Stimulated activated naive CD4-positive, alpha-beta T cell (primary cell): Measurements from ENCODE around the gene PLIN5.
"Not testable (repeated sequence)": the region's sequence is repeated elsewhere in the genome, so short reads cannot be mapped to it uniquely, and the experiment has no call there.

Experiments
- DNase-seq, 6 experiments: peaks; one replicate each; lab custom pipeline; 2025; lab: John Stamatoyannopoulos, UW

Gene PLIN5

DNA sequence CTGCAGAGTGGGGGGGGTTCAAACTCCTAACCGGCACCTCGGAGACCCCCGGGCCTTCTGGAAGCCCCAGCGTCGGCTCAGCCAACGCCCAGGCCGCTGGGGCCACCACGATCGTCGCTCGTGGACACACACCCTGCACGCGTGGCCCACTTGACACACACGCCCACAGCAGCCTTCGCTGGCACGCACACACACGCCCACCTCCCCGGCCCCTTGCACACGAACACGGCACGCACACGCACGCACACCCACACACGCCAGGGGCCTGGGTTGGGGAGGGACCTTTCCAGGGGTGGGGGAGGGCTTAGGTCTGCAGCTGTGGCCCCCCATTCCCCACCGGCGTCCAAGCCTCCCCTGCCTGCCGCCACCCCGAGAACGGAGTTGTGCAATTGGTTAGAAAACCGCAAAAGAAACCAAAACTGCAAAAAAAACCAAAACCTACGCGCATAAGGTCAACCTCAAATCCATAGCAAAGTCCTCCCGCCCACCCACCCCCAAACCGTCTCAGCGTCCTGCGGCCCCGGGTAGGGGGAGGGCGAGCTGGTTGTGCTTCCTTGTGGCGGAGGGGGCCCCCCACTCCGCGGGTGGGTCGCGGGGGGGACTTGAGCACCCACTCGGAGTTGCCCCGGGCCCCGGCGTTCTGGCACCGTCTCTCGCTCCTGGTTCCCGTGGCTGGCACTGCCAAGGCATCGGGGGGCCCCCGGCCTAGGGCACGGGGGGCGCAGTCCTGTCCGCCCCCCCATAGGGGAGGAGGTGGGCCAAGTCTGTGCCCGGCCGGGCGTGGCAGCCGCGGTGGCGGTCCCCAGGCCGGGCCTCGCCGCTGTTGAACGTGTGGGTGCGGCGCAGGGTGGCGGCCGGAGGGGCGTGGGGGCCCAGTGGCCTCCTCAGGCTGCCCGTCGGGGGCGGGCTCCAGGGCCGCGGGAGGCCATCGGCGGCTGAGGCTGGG lies 8.1 kb upstream of the PLIN5 start:
- no peak for DNase-seq

DNA sequence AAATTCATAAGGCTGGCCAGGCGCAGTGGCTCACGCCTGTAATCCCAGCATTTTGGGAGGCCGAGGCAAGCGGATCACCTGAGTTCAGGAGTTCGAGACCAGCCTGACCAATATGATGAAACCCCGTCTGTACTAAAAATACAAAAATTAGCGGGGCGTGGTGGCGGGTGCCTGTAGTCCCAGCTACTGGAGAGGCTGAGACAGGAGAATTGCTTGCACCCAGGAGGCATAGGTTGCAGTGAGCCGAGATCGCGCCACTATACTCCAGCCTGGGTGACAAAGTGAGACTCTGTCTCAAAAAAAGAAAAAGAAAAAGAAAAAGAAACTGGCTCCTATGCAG lies 6.8 kb upstream of the PLIN5 start:
- not testable (repeated sequence) for DNase-seq

DNA sequence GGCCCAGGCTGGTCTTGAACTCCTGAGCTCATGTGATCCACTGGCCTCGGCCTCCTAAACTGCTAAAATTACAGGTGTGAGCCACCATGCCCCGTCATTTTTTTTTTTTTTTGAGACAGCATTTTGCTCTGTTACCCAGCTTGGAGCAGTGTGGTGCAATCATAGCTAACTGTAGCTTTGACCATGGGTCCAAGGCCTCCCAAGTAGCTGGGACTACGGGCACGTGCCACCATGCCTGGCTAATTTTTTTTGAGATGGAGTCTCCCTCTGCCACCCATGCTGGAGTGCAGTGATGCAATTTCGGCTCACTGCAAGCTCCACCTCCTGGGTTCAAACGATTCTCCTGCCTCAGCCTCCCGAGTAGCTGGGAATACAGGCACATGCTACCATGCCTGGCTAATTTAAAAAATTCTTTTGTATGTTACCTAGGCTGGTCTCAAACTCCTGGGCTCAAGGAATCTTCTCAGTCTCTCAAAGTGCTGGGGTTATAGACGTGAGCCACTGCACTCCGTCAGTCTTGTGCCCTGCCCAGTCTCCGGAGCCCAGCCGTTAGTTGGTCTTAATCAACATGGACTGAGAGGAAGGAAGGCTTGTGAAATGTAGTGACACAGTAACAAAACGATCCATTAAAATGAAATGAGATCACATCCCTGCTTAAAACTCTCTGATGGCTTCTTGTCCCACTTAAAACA lies 6.2 kb upstream of the PLIN5 start:
- DNase-seq = no peak

DNA sequence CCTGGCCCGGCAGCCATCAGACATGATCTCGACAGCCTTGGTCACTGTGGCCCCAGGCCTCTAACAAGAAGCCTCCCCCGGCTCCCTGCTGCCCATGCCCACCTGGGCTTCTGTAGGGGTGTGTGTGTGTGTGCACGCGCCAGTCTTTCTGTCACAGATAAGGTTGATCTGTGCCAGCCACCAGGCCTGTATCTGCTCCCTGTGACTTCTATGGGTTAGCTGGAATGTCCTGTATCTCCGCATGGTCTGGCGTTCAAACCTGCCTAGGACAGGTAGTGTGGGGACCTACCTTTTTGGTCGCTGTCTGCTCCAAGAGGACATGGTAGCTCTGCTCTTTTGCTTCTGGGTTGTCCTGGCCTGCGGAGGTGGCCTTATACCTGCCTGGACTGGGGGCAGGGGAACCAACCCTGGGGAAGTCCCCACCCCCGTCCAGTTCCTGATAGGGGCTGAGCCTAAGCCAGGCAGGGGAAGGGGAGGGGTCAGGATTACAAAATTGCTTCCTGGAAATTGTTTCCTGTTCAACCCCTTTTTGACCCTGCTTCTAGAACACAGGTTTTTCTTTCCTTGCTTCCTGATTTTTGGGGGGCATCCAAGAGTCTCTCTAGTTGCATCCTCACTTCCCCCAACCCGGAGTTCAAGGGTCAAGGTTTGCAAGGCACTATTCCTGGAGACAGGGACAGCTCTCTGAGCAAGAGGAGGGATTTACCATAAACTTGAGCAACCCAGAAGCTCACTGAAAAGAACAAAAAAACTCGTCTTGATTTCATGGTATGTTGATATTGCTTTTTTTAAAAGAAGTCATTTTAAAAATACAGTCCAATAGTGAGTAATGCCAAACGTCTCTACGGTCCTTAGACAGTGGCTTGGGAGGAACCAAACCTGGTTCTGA lies 4.9 kb upstream of the PLIN5 start, which contains the start of gene LRG1:
Gene LRG1 (minus strand): TSS at position 344 of the 889 bp plus-strand sequence. CDS start 23 bp downstream, at position 321.
- DNase-seq = no peak

DNA sequence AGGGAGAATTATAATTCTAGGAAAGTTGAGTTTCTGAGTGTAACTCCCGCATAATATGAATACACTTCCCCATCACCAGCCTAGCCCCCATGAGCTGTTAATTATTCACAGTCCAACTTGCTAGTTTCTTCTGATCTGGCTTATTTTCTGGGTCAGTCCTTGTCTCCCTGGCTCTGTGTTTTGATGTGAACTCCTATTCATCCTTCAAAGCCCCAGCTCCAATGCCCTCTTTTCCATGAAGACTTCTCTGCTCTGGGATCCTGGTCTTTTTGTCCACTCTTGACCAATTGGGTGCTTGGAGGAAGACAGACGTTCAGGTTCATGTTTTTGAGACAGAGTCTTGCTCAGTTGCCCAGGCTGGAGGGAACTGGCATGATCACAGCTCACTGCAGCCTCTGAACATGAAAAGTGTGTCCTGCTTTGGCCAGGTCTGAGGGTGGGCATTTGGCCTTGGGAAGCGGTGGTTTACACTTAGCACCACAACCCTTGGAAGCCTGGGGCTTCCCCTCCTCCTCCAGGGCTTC lies 4.2 kb upstream of the PLIN5 start:
- no peak for DNase-seq

DNA sequence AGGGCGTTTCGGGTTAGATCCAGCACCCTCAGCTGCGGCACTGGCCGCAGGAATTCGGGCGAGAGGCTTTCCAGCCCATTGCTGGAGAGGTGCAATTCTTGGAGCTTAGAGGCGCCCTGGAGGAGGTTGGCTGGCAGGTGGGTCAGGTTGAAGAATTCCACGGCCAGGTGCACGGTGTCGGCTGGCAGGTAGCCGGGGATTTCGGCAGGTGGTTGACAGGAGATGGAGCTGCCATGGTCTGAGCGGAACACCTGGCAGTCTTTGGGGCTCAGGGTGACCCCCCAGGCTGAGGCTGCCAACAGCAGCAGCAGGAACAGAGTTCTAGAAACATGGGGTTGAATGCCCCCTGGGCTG lies 3.6 kb upstream of the PLIN5 start:
- DNase-seq = no peak

DNA sequence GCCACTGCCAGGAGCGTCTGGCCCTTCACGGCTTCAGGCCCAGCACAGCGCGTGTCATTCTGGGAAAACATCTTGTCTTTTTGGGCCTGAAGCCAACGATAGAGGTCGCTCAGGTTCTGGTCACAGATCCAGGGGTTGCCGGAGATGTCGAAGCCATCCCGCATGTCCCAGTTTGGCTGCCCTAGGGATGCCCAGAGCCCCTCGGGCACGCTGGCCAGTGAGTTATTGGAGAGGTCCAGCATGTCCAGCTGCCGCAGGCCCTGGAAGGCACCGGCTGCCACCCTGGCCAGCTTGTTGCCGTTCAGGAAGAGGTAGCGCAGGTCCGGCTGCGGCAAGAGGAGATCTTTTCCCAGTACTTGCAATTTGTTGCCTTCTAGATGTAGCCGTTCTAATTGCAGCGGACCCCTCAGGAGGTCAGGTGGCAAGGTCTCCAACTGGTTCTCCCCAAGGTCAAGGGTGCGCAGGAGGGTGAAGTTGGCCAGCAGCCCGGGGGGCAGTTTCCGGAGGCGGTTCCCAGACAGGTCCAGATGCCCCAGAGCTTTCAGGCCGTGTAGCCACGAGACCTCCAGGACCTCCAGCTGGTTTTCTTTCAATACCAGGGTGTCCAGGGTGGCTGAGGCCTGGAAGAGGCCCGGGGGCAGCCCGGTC lies 3.1 kb upstream of the PLIN5 start:
- no peak for DNase-seq

DNA sequence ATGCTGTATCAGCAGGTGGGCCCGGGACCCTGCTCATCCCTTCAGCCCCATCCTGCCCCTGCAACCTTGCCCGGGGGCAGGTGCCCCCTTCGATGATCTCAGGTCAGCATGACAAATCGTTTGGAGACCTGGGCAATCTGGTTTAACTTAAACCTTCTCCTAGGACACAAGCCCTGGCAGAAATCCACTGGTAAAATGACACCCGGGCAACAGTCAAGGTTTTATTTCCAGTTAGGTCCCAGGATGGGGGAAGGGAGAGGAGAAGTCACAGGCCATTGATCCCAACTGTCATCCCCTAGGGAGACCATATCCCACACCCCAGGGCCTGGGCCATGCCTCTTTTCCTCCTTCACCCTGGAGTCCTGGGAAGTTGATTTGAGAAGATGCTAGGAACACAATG lies 1.8 kb upstream of the PLIN5 start:
- no peak for DNase-seq

DNA sequence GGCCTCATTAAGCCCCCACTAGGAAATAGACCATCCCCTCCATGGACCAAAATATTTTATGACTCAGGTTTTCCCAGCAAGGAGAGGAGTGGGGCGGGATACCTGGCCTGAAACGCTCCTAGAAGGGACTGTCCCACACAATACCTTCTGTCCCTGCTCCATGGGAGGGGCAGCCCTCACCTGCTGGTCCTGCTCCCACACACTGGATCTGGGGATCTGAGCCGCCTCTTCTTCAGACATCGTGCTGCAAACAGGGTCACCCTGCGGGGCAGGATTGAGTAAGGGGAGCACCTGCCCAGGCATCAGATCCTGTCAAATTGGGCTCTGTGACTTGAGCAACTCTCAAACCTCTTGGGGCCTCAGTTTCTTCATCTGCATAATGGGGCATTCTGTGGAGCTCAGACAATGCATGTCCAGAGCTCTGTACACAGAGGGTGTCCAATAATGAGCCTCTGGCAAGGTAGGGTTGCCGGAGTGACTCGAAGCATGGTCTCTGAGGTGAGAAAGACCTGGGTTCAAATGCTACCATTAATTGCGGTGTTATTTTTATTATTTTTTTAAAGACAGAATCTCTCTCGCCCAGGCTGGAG lies 1.1 kb downstream of the PLIN5 start:
- DNase-seq = no peak

DNA sequence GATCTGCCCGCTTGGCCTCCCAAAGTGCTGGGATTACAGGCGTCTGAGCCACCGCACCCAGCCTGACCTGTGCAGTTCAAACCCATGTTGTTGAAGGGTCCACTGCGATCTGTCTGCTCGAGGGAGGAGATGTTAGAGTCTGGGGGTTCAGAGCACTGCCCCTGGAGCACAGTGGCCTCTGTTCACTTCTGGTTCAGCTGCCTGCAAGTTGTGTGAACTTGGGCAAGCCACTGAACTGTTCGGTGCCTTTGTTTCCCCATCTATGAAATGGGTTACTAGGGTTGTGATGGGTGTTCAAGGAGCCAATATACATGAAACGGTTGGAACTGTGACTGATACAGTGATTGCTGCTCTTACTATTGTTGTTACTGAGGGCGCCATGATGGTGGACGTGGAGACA lies 1.7 kb downstream of the PLIN5 start:
- DNase-seq = no peak

DNA sequence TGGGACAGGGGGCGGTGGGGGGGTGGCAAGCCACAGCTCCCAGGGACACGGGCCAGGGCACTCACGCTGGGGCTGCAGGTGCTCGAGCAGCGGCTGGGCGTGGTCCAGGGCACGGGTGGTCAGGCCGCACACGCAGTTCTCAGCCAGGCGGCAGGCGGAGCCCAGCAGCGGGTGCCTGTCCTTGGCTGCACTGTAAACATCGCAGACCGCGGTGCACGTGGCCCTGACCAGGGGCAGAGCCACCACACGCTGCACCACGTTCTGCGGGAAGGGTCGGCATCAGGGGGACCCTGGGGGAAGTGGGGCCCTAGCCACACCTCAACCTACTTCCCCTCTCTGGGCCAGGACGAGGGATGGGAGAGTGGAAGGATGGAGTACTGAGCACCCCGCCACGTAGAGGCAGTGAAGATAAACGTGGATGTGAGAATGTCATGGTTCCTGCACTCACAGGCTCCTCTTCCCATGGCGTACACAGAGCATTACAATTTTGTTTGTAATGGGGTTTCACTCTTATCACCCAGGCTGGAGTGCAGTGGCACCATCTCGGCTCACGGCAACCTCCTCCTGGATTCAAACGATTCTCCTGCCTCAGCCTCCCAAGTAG lies 3.4 kb downstream of the PLIN5 start:
- no peak for DNase-seq

DNA sequence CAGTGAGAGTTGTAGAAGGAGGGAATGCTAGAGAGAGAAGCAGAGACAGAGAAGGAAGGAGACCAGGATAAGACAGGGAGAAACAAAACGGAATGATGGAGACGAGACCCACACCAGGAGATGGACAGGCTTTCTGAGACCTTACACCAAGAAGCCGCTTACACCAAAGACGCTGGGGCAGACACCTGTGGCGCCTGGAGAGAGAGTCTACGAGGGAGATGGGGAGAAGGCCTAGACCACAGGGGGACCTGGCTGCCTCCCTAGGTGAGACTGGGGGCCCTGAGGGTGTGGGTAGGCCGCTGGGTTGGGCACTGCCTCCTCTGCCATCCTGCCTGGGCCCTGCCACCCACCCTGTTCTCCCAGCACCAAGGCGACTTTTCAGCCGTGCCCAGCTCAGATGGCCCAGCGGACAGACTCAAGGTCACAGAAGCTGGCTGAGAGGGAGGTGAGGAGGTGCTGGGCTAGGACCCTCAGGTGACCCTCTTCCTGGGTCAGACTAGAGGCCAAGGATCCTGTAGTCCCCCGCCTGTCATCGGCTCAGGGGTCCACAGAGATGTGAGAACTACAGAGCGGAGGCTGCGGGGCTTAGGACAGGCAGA lies 5.0 kb downstream of the PLIN5 start:
- no peak for DNase-seq

DNA sequence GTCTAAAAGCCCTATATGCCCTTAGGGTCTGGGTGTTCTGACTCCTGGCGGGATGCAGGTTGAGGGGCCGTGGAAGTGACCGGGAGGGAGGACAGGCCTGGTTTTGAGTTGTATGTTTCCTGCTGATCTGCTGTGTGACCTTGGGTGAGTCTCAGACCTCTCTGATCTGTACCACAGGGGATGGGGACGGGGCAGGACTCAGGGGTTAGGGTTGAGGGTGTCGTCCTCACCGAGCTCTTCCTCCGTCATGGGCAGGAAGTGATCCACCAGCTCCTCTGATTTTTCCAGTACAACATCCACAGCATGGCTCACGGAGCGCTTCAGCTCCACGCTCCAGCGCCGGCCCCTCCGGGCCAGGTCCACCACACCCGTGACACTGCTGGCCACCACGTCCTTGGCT lies 6.2 kb downstream of the PLIN5 start:
- no peak for DNase-seq

DNA sequence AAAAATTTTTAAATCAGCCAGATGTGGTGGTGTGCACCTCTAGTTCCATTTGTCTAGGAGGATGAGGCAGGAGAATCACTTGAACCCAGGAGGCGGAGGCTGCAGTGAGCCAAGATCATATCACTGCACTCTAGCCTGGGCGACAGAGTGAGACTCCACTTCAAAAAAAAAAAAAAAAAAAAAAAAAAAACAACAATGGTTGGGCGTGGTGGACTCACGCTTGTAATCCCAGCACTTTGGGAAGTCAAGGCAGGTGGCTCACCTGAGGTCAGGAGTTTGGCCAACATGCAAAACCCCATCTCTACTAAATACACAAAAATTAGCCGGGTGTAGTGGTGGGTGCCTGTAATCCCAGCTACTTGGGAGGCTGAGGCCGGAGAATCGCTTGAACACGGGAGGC lies 7.6 kb downstream of the PLIN5 start:
- DNase-seq = not testable (repeated sequence)

DNA sequence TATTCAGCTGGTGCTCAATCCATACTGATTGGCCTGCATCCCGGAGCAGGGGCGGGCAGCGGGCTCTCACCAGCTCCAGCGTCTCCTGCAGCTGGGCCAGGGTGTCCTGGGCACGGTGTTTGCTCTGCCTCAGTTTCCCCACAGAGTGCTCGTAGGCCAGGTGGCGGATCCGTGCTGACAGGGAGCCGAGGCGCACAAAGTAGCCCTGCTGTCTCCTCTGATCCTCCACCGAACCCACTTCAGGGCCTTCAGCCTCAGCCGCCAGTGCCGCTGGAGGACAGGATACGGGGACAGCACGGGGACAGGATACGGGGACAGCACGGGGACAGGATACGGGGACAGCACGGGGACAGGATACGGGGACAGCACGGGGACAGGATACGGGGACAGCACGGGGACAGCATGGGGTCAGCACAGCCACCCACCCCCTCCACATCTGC lies 9.4 kb downstream of the PLIN5 start:
- DNase-seq = no peak

DNA sequence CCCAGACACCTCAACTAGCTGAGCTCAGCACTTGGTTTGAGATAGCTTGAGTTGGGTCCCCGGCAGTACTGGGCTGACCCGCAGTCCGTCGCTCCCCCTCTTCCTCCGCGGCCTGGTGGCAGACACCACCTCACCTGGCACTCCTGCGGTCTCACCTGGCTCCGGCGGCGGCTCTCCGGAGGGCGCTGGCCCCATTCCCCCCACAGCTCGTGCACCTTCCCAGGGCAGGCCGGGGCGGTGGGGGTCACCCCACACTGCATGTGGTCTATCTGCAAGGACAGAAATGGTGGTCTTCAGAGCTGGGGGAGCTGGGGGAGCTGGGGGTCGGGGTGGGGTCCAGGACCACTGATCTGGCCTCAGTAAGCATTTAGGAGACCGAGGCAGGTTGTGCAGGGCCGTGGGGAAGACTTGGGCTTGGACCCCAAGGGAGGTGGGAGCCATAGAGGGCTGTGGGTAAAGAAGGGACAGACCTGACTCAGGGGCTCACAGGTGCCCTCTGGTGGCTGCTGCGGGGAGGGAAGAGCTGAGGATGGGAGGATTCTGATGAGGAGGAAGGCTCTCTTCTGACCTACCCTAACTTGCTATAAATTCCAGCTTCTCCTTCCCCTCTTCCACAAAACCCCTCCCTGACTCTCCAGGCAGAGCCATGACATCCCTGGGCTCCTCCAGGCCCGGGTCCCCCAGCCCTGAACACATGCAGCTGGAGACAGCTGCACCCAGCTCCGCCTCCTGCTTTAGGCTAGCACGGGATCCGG lies 10.0 kb downstream of the PLIN5 start:
- DNase-seq = peak; percentile 4 to 58 (median 43)

DNA sequence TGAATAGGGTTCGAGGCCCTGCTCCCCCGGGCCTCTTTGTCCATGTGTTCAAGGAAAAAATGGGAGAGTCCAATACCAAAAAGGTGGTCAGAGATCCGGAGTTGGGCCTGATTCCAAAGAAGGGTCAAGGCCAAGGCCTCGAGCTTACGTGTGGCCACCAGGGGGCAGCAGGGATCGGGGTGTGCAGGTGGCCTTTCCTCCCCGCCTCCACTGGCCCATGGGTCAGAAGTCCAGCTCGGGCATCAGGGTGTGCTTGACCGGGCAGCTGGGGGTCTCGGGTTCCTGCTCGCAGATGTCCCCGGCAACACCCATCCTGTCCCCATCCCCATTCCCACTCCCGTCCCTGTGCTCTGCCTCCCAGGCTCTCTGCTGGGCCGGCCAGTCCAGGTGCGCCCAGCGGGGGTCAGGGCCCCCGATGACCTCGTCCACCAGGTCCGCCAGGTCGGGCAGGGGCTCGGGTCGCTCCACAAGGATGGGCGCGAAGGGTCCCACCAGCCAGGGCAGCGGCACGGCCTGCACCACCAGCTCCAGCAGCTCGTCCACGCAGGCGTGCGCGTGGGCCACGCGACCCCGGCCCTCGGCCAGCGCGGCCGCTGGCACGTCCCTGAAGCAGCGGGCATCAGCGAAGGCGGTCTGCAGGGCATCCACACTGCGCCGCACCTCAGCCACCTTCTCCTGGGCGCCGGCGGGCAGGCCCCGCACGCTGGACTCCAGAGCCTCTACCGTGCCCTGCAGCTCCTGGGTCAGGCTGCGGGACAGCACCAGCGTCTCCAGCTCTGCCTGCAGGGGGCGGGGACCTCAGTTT lies 11.5 kb downstream of the PLIN5 start:
- DNase-seq = no peak

DNA sequence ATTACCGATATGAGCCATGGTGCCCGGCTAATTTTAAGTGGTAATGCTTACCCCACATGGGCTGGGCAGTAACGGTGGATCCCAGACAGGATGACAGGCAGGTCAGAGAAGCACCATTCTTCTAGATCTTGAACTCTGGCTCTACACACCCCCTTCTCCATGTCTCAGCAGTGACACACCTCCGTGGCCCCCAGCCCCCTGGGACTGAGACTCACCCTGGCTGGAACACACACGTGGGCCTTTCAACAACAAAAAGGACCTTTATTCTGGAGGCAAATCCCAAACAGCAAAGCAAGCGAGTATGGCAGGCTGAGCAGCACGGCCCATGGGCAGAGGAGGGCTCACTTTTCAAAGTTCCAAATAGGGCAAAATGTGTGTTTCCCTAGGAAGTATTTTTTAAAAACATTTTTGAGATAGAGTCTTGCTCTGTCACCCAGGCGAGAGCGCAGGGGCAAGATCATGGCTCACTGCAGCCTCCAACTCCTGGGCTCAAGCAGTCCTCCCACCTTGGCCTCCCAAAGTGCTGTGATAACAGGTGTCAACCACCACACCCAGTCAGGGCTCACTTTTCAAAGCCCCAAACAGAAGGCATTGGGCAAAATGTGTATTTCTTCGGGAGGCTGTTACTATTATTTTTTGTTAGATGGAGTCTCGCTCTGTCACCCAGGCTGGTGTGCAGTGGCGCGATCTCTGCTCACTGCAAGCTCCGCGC lies 12.6 kb downstream of the PLIN5 start:
- DNase-seq = no peak
